Mucosa of descending colon (tissue), 3 donors: ENCODE results near the gene MFAP5. TPM values are rescaled to one million over a fixed set of nuclear protein-coding genes. Genes with fewer than 3 reads are reported as not detected.

ENCODE experiments used
- ATAC-seq: fragments of 200-7000 bp; cut with Tn5 transposase; one replicate; pipeline ENCODE4 v1.9.1; 2020; ENCODE audit warnings: mild to moderate bottlenecking, moderate library complexity
- DNase-seq, 3 donors: peaks; one replicate each; pipeline ENCODE4 v3.0.0-alpha.2; 2020
- H3K36me3 ChIP-seq: fragments of 200-600 bp; one replicate; pipeline ENCODE4 v1.8.0; 2021; ENCODE audit warnings: low read depth, mild to moderate bottlenecking
- H3K4me1 ChIP-seq: fragments of 200-600 bp; one replicate; pipeline ENCODE4 v1.8.0; 2021; ENCODE audit warnings: low read depth, mild to moderate bottlenecking
- H3K4me3 ChIP-seq: fragments of 200-600 bp; one replicate; pipeline ENCODE4 v1.8.0; 2021; ENCODE audit warnings: mild to moderate bottlenecking
- H3K9me3 ChIP-seq: fragments of 200-600 bp; one replicate; pipeline ENCODE4 v1.8.0; 2021; ENCODE audit warnings: mild to moderate bottlenecking
- CTCF ChIP-seq: fragments of 200-600 bp; IDR thresholded peaks from one replicate; pipeline ENCODE4 v1.8.0; 2022; ENCODE audit warnings: antibody characterized with exemption, mild to moderate bottlenecking
- intact Hi-C, 2 donors: fragments of 100-400 bp; cut with DNase I in 1 of 2; cut with micrococcal nuclease in 1 of 2; formaldehyde crosslinking; loops; one replicate each; pipeline versions ENCODE4 v1.11.0 to v1.11.1; 2022; cut with DNase I, micrococcal nuclease
- long read RNA-seq, 2 donors: library from polyadenylated mRNA; unstranded; transcript quantifications; one replicate each; pipeline ENCODE4 v2.0.0, GENCODE V29; 2019 to 2021
- total RNA-seq, 3 donors: library from RNA; stranded (reverse); fragmentation: NEBNext Ultra II Directional in 2 of 3; extraction: Animal tissue kit (Norgen Biotek cat#: 25700) in 2 of 3; gene quantifications; one replicate each; pipeline versions ENCODE4 v1.2.1 to v1.2.4, GENCODE V29; 2021 to 2023
- donor health status: DM: no; HTN: no; CAD: no; lungs with moderate emphysema.
- donor health status: DM: no; HTN: no; CAD: no.
- donor health status: DM: no; HTN: yes; CAD: no.

The MFAP5 gene
- total RNA-seq: 10 to 100 TPM; 10.7 to 43.1 (median 25.0) TPM
- long read RNA-seq, donor 1, transcript MFAP5-201 (10 exons, 2,845 nt): major isoform, 11 of 16 reads
- long read RNA-seq, donor 1, partial matches to known transcripts: 2 of 16 reads
- long read RNA-seq, donor 1, other reads (novel, unspliced or antisense): 1 of 16 reads
- long read RNA-seq, donor 2, partial matches to known transcripts: 1 of 9 reads
- long read RNA-seq, donor 2, other reads (novel, unspliced or antisense): 1 of 9 reads

- ATAC-seq (peak; percentile 40), DNase-seq (no peak)
- Histone ChIP-seq H3K4me1 (no peaks in the 10 kb centered on the region), H3K36me3 (no peaks in the 10 kb centered on the region), H3K9me3 (no peaks in the 10 kb centered on the region), H3K4me3 (no peak within 1 kb of the TSS)
- TF ChIP-seq CTCF: no peak
- intact Hi-C loops: no loop called here
These were observed at the start of gene MFAP5 for GRCh38 chr12:8662593-8662992. Gene MFAP5, minus strand, starts transcription at chr12:8662826. Its CDS starts 722 bp downstream, at chr12:8662104.

- Histone ChIP-seq H3K4me3 (no peak overlapping the region), H3K4me1 (peaks cover 4% of the 10 kb centered on the region), H3K9me3 (no peaks in the 10 kb centered on the region), H3K36me3 (no peaks in the 10 kb centered on the region)
- no peak for TF ChIP-seq CTCF
- intact Hi-C loops: no loop called here
- peak; percentile 96 for ATAC-seq
- peak; percentile 46 to 59 (median 52) for DNase-seq
These were observed 46.7 kb upstream of the MFAP5 start for GRCh38 chr12:8709124-8709830.

- no peak for TF ChIP-seq CTCF
- H3K9me3 ChIP-seq: no peaks in the 10 kb centered on the region
- H3K4me3 ChIP-seq: no peak overlapping the region
- ATAC-seq (no peak), DNase-seq (no peak)
- H3K4me1 ChIP-seq: peaks cover 5% of the 10 kb centered on the region
- intact Hi-C loops: no loop called here
- H3K36me3 ChIP-seq: no peaks in the 10 kb centered on the region
These were observed 39.5 kb upstream of the MFAP5 start for GRCh38 chr12:8702159-8702558.

- H3K4me1 ChIP-seq: peaks cover 5% of the 10 kb centered on the region
- no peak overlapping the region for H3K4me3 ChIP-seq
- no peaks in the 10 kb centered on the region for H3K9me3 ChIP-seq
- intact Hi-C loops: no loop called here
- no peak for DNase-seq
- ATAC-seq: no peak
- TF ChIP-seq CTCF: no peak
- H3K36me3 ChIP-seq: no peaks in the 10 kb centered on the region
These were observed 38.5 kb upstream of the MFAP5 start for GRCh38 chr12:8701046-8701660.

GRCh38 chr12:8699714-8700113 lies 37.1 kb upstream of the MFAP5 start:
- DNase-seq (no peak), ATAC-seq (no peak)
- no peaks in the 10 kb centered on the region for H3K9me3 ChIP-seq
- no peak overlapping the region for H3K4me3 ChIP-seq
- H3K36me3 ChIP-seq: no peaks in the 10 kb centered on the region
- TF ChIP-seq CTCF: no peak
- peaks cover 5% of the 10 kb centered on the region for H3K4me1 ChIP-seq
- intact Hi-C loops: no loop called here
